Stromal cell of bone marrow (primary cell): ENCODE results near the gene HS6ST2.
"Not testable (repeated sequence)": the region's sequence is repeated elsewhere in the genome, so short reads cannot be mapped to it uniquely, and the experiment has no call there.

Experiments used
- DNase-seq: peaks from one replicate; pipeline ENCODE4 v3.0.0-alpha.2; 2012; ENCODE audit warnings: low read depth

HS6ST2 gene

DNA sequence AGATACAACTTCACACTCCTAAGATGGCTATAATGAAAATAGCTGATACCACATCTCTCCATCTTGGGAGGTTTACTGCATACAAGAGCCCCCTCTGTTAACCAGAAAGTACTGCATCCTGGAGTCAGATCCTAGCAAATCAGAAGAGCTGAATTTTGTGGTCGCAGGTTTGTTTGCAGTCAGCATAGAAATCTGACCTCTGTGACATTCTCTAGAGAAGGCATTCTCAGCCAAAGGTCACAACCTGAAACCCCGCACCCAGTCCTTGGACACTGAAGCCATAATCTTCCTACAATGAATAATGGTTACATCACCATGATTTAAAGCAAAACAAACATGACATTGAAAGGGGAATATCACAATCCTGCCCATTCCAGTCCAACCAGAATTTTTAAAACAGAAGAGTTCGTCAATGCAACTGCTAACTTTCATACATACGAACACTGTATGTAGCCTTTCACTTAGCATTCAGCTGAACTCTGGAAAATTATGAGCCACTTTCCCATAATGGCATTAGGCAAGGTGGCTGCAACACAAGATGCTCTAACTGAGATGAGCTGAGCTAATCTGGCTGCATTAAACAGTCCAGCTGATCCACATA lies 17.6 kb downstream of the HS6ST2 start:
- no peak for DNase-seq

GRCh38 chrX:132933170-132933569 lies 25.3 kb downstream of the HS6ST2 start:
- no peak for DNase-seq

DNA sequence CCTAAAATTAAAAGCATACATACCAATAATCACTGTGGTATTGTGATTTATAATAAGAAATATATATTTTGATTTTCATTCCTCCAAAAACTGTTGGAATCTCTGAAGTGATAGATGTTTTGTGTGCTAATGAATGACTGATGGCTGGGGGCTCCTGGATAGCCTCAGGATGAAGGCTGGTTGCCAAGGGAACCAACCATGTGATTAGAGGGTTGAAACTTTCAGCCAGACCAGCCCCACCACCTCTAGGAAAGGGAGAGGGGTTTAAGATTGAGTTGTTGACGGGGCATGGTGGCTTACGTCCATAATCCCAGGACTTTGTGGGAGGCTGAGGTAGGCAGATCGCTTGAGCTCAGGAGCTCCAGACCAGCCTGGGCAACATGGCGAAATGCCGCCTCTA lies 34.0 kb downstream of the HS6ST2 start:
- no peak for DNase-seq

DNA sequence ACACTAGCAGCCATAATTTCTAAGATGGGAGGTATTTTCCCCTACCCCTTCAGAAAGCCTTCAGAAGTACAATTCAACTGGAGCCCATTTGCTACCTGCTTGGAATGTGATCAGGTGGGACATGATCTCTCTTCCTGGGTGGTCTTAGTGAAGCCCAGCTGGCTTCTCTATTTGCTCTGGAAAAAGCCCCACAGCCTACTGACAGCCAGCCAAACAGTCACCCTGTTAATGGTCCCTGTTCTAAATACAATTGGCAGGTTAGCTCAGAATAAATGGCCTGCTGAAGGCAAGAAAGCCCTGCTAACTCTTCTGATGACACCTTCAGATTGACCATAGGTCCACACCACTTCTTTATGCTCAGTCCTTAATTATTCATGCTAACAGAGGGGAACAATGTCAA lies 39.9 kb downstream of the HS6ST2 start:
- no peak for DNase-seq

DNA sequence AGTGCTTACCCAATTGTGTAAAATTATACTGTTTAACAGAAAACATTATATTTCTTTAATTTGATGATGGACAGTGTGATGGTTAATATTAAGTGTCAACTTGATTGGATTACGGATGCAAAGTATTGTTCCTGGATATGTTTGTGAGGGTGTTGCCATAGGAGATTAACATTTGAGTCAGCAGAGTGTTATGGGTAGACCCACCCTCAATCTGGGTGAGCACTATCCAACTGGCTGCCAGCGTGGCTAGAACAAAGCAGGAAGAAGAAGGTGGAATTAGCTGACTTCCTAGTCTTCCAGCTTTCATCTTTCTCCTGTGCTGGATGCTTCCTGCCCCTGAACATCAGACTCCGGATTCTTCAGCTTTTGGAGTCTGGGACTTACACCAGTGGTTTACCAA lies 42.1 kb downstream of the HS6ST2 start:
- no peak for DNase-seq

- no peak for DNase-seq
Measured at GRCh38 chrX:132909643-132910042, 48.8 kb downstream of the HS6ST2 start.

DNA sequence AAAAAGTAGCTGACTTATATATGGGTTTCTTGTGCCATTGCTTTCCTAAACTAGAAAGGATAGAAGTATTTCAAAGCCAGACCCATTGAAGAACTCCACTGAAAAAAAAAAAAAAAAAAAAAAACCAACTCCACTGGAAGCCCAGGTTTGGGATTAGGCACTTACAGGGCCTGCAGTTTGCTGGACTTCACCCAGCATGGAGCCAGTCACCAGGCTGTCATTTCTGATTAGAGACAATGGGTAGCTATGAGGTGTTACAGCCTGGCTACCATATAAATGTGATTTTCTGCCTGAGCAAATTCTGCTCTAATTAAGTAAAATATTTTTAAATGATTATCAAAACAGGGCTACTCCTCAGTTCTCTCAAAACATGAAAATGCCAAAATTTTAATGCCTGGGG lies 49.5 kb downstream of the HS6ST2 start:
- DNase-seq, result no peak

GRCh38 chrX:132900633-132901293 lies 57.7 kb downstream of the HS6ST2 start:
- no peak for DNase-seq

GRCh38 chrX:132887569-132887968 lies 70.9 kb downstream of the HS6ST2 start:
- no peak for DNase-seq

DNA sequence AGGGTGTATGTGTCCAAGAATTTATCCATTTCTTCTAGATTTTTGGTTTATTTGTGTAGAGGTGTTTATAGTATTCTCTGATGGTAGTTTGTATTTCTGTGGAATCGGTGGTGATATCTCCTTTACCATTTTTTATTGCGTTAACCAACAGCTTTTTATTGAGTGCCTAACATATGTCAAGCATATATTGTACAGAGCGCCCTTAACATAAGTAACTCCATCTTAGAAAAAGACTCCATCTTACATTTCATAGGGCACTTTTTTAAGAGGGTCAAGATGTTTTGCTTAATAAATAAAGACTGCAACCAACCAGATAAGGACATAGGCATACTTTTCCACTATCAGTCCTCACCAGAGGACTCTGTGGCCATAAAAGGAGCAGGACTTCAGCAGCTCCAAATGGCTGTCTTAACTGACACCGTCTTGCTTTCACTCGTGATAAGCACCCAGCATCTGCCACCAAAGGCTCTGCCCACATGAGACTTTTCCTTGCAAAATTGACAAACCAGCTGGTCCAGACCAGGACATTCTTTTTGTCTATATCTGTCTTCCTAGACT lies 75.0 kb downstream of the HS6ST2 start:
- DNase-seq, result no peak

DNA sequence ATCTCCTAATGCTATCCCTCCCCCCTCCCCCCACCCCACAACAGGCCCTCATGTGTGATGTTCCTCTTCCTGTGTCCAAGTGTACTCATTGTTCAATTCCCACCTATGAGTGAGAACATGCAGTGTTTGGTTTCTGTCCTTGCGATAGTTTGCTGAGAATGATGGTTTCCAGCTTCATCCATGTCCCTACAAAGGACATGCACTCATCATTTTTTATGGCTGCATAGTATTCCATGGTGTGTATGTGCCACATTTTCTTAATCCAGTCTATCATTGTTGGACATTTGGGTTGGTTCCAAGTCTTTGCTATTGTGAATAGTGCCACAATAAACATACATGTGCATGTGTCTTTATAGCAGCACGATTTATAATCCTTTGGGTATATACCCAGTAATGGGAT lies 77.7 kb downstream of the HS6ST2 start:
- DNase-seq, result not testable (repeated sequence)

DNA sequence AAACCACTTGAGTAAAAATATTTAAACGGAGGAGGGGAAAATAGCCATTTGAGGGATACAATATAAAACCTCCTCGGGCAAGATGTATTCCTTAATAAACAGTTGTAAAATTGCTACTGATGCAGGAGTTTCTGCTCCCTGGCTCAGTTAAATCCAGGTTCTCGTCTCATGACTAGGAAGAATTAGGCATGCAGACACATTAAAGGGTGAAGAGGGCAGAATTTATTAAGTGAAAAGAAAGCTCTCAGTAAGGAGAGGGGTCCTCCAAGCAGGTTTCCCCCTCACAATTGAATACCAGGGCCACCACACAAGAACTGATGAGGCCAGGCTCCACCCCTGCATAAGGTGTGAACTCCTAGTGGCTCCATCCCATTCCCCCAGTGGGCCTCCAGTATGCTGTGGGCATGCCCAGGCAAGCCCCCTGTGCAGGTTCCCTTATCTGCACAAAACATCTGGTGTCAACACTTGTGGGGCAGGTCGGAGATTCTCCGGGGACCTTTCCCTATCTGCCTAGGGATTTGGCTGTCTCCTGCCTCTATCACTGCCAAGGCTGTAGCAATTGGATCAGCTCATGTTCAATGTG lies 80.4 kb downstream of the HS6ST2 start:
- no peak for DNase-seq

- DNase-seq, result no peak
Measured at GRCh38 chrX:132876523-132877338, 81.7 kb downstream of the HS6ST2 start.

- no peak for DNase-seq
Measured at GRCh38 chrX:132875650-132876522, 82.5 kb downstream of the HS6ST2 start.

DNA sequence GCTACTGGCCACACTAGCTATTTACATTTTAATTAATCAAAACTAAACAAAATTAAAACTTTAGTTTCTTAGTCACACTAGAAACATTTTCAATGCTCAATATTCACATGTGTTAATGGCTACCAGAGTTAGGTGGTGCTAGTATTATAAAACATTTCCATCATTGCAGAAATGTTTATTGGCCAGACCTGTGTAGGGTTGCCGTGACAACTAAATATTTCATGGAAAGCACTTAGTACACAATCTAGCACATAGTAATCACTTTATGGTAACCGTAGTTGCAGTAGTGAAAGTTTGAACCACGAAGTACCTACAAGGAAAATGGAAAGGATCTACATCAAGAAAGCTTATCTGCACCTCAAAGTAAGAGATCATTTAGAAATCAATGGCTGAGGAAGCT lies 95.9 kb downstream of the HS6ST2 start:
- no peak for DNase-seq

- no peak for DNase-seq
Measured at GRCh38 chrX:132861076-132861475, 97.4 kb downstream of the HS6ST2 start.

GRCh38 chrX:132860200-132860599 lies 98.2 kb downstream of the HS6ST2 start:
- no peak for DNase-seq

- no peak for DNase-seq
Measured at GRCh38 chrX:132858018-132858417, 100.4 kb downstream of the HS6ST2 start.

DNA sequence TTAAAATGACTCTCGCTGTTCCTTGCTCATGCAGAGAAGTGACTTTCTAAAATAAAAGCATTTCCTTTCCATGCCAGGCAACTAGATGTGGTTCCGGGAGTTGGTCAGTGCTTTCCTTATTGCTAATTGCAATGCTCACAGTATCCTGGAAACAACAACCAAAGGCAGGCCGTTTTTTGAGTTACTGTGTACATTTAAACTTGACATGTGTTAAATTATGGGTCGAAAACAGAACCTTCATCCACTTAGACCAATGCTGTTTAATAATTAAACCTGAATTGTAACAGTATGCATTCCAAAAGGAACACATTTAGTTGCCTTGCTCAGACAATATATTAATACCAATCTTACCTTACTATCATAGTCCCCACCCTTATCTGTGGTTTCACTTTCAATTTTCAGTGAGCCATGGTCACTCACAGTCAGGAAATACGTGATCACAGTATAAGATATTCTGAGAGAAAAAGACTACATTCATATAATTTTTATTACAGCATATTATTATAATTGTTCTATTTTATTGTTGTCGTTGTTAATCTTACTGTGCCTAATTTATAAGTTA lies 102.6 kb downstream of the HS6ST2 start:
- DNase-seq, result no peak

DNA sequence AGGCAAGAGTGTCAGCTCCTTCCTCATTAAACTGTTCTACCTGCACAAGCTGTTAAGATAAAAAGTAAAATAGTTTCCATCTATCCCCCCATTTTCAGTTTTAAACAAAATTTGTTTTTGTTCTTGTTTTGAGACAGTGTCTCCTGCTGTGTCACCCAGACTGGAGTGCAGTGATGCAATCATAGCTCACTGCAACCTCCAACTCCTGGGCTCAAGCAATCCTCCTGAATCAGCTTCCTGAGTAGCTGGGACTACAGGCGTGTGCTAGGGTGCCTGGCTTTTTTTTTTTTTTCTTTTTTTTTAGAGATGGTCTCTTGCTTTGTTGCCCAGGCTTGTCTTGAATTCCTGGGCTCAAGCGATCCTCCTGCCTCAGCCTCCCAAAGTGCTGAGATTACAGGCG lies 105.4 kb downstream of the HS6ST2 start:
- DNase-seq, result no peak

DNA sequence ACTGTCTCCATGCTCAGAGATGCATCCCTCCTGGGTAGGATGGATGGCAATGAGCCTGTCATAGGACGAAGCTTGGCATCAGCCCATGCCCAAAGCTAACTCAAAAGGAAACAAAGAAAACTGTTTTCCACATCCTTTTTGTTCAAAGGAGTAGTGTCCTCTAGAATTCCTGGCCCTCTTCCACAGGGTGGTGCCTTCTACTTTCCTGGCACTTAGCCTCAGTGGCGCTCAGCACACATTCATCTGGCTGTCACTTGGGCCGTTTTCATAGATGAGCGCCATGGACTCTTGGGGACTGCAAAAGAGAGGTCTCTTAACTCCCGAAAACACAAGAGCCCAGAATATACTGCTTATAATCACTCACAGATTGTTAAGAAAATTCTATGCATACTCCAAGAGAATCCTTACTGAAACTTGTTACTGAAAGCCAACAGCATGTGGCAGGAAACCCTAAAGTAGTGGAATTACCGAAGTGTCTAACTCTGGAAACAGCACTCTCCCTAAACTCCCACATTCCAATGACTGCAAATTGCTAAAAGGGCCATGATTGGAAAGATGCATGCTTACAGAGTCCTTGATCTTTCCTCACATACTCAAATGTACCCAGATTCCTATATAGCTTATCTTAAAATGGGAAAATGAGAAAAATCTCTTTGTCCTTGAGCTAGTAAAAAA lies 110.0 kb downstream of the HS6ST2 start:
- DNase-seq, result no peak
